Adrenal gland (tissue), 12 donors: ENCODE data around the gene FGD2. TPM values are rescaled to one million over a fixed set of nuclear protein-coding genes. Genes with fewer than 3 reads are reported as not detected.

ENCODE experiments used
- DNase-seq, 7 donors: peaks; one replicate each; pipeline ENCODE4 v3.0.0-alpha.2; 2019 to 2020
- H3K27ac ChIP-seq, 5 donors: fragments of 200-600 bp; sonication (generic) in 4 of 5; 1 replicate in 3 of 5; 2 replicates in 2 of 5; pipeline versions ENCODE4 v1.5.1 to v1.8.0; 2016 to 2020; ENCODE audit warnings: mild to moderate bottlenecking in 1 of 5
- H3K27me3 ChIP-seq: fragments of 200-600 bp; 2 replicates; pipeline ENCODE4 v1.8.0; 2021
- H3K36me3 ChIP-seq, 2 donors: fragments of 200-600 bp; replicated peaks in 1 of 2; 1 replicate in 1 of 2; 2 replicates in 1 of 2; pipeline versions ENCODE4 v1.5.1 to v1.8.0; 2018 to 2022
- H3K4me1 ChIP-seq, 2 donors: fragments of 200-600 bp; replicated peaks in 1 of 2; 1 replicate in 1 of 2; 2 replicates in 1 of 2; pipeline versions ENCODE4 v1.5.1 to v1.8.0; 2018 to 2021
- H3K4me3 ChIP-seq, 4 donors: fragments of 200-600 bp; sonication (generic) in 3 of 4; one replicate each; pipeline ENCODE4 v1.5.1; 2016 to 2018
- H3K9me3 ChIP-seq, 3 donors: fragments of 200-600 bp; sonication (generic) in 1 of 3; replicated peaks in 1 of 3; 1 replicate in 2 of 3; 2 replicates in 1 of 3; pipeline versions ENCODE4 v1.5.1 to v1.8.0; 2016 to 2021
- CTCF ChIP-seq, 6 experiments: fragments of 450-650 bp in 4 of 6; fragments of 200-600 bp in 2 of 6; sonication (generic) in 1 of 6; IDR thresholded peaks; 1 replicate in 5 of 6; 2 replicates in 1 of 6; pipeline versions ENCODE4 v1.5.1 to v1.8.0; 2016 to 2021; ENCODE audit warnings: antibody characterized with exemption in 6 of 6, mild to moderate bottlenecking in 2 of 6, moderate library complexity in 1 of 6
- POLR2A ChIP-seq, 2 donors: fragments of 450-650 bp; IDR thresholded peaks; one replicate each; pipeline ENCODE4 v1.6.1; 2017; ENCODE audit warnings: antibody characterized with exemption in 2 of 2, mild to moderate bottlenecking in 2 of 2, moderate library complexity in 1 of 2
- WGBS, 4 donors: extraction: QIAGEN DNeasy Blood & Tissue Kit in 2 of 4; methylation state at CpG; one replicate each; pipeline versions ENCODE4 v1.1.5 to v1.1.7; 2013 to 2017; 5-methylcytosine and 5-hydroxymethylcytosine counted together
- intact Hi-C, 2 donors: fragments of 100-400 bp; cut with DNase I; formaldehyde crosslinking; loops; one replicate each; pipeline versions ENCODE4 v1.14.1 to v1.15.0; 2022 to 2023
- polyA plus RNA-seq, 3 donors: library from polyadenylated mRNA; stranded (reverse); fragments of 200-250 nt in 2 of 3; fragments of 350-450 nt in 1 of 3; fragmentation: Illumina TruSeq in 1 of 3; extraction: RNeasy Lipid Tissue Mini Kit (QIAGEN cat#74804) in 1 of 3; gene quantifications; one replicate each; pipeline ENCODE4 v1.2.3, GENCODE V29; 2013 to 2014
- total RNA-seq, 9 donors: library from RNA; depleted of rRNA in 4 of 9; stranded (reverse); fragments of >200 nt in 4 of 9; fragments of 120-200 nt in 1 of 9; fragmentation: NEBNext Ultra II Directional in 1 of 9; extraction: Animal tissue kit (Norgen Biotek cat#: 25700) in 1 of 9; gene quantifications; one replicate each; pipeline versions ENCODE4 v1.1.0 to v1.2.4, GENCODE V29; 2013 to 2023
- donor health status: healthy with polysubstance abuse.
- donor health status: Bipolar disorder and iron deficiency.
- donor health status: DM: yes; HTN: yes; CAD: no.
- donor health status: DM: no; HTN: no; CAD: no.
- donor health status: DM: no; HTN: no; CAD: no.
- donor health status: DM: yes; HTN: yes; CAD: no.

The FGD2 gene
- total and polyA plus RNA-seq, 12 donors: 2.0 to 117 (median 26.4) TPM

DNA sequence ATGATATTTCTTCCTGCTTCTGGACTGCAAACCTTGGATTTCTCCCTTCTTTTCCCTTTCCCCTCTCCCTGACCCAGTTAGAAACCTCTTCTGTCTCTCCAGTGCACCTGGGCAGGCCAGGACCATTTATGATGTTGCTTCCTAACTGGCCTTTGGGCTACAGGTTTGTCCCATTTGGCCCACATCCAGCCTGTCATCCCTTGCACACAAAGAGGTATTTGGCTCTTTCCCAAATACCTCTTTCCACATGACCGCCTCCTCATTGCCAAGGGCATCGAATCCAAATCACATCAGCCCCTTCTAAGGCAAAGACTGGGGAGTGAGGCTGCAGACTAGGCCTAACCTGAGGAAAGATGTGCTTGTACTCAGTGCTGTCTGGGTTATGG is 13.6 kb downstream of the FGD2 start:
- peaks cover 0 to 15% of the 10 kb centered on the region in 2 donors for H3K4me1 ChIP-seq
- no peaks in the 10 kb centered on the region for H3K36me3 ChIP-seq
- H3K27ac ChIP-seq: peak overlapping the region in 1 of 5 donors; percentile 56
- WGBS, 4 donors: 23 to 43% (median 35%) methylated on average over 2 of the region's 2 CpGs
- intact Hi-C loops: loop anchor here in 1 of 2 donors (5.0 to 10.0 kb wide), 2 partner anchors 124 to 252 kb away; no protein-coding TSS in a partner anchor
- H3K27me3 ChIP-seq: no peaks in the 10 kb centered on the region
- DNase-seq: peak in 2 of 7 donors; percentile 39 to 48
- no peak for TF ChIP-seq CTCF (IDR thresholded peaks at IDR 0.05)
- TF ChIP-seq POLR2A (IDR thresholded peaks at IDR 0.05): no peak
- no peak overlapping the region for H3K4me3 ChIP-seq
- H3K9me3 ChIP-seq: no peaks in the 10 kb centered on the region

DNA sequence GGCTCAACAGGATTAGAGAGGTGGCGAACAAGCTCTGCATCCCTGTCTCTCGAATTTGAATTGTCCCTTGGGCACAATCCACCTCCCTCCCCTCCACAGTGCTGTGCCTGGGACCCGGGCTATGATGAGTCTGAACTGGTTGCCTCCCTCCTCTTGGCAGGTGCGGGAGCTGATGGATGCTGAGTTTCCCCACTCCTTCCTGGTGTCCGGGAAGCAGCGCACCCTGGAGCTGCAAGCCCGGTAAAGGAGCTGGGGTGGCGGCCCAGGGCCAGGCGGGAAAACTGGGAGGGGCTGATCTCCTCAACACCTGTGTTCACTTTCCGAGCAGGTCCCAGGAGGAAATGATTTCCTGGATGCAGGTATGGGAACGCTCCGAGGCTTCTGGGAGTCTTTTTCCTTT is 14.9 kb downstream of the FGD2 start:
- Histone ChIP-seq H3K27ac (no peak overlapping the region), H3K36me3 (no peaks in the 10 kb centered on the region)
- 78 to 84% (median 79%) methylated on average over 6 to 12 of the region's 12 CpGs for WGBS, 4 donors

GRCh38 chr6:37020812-37021211 is 15.4 kb downstream of the FGD2 start:
- WGBS, 4 donors: 85 to 91% (median 88%) methylated on average over 3 to 5 of the region's 5 CpGs
- TF ChIP-seq CTCF (IDR thresholded peaks at IDR 0.05): no peak
- no peak for DNase-seq
- no peak overlapping the region for H3K27ac ChIP-seq
- H3K36me3 ChIP-seq: no peaks in the 10 kb centered on the region
- H3K4me1 ChIP-seq: peaks cover 0 to 15% of the 10 kb centered on the region in 2 donors
- H3K4me3 ChIP-seq: no peak overlapping the region
- H3K27me3 ChIP-seq: no peaks in the 10 kb centered on the region
- intact Hi-C loops: loop anchor here (2.0 to 10.0 kb wide), 3 partner anchors 154 to 188 kb away; partner anchors contain the start of gene PIM1 (in 2 of the 2)
- no peaks in the 10 kb centered on the region for H3K9me3 ChIP-seq

More for the DNA sequence above, 14.9 kb downstream of the FGD2 start:
- H3K9me3 ChIP-seq: no peaks in the 10 kb centered on the region
- H3K4me1 ChIP-seq: peaks cover 0 to 15% of the 10 kb centered on the region in 2 donors
- intact Hi-C loops: loop anchor here (2.0 to 10.0 kb wide), 3 partner anchors 154 to 188 kb away; partner anchors contain the start of gene PIM1 (in 2 of the 2)
- H3K27me3 ChIP-seq: no peaks in the 10 kb centered on the region
- TF ChIP-seq CTCF (IDR thresholded peaks at IDR 0.05) (no peak), POLR2A (IDR thresholded peaks at IDR 0.05) (no peak)
- H3K4me3 ChIP-seq: no peak overlapping the region
- no peak for DNase-seq

GRCh38 chr6:37021356-37022129 is 16.1 kb downstream of the FGD2 start:
- TF ChIP-seq POLR2A (IDR thresholded peaks at IDR 0.05) (no peak), CTCF (IDR thresholded peaks at IDR 0.05) (peak in 5 of 6 experiments; percentile 12 to 37 (median 26))
- peak in 1 of 7 donors; percentile 38 for DNase-seq
- WGBS, 4 donors: 62 to 84% (median 72%) methylated on average over 12 to 14 of the region's 14 CpGs
- intact Hi-C loops: loop anchor here (2.0 to 10.0 kb wide), 3 partner anchors 153 to 187 kb away; partner anchors contain the start of gene PIM1 (in 2 of the 2)
- H3K4me3 ChIP-seq: no peak overlapping the region
- H3K4me1 ChIP-seq: peaks cover 0 to 15% of the 10 kb centered on the region in 2 donors
- H3K36me3 ChIP-seq: no peaks in the 10 kb centered on the region
- no peaks in the 10 kb centered on the region for H3K9me3 ChIP-seq
- H3K27ac ChIP-seq: no peak overlapping the region
- no peaks in the 10 kb centered on the region for H3K27me3 ChIP-seq
